Stromal cell of bone marrow (primary cell): ENCODE results near the gene TESK2.
A peak's percentile ranks its signal among the peaks of the same experiment; 100 is the strongest.
"Not testable (repeated sequence)": the region's sequence is repeated elsewhere in the genome, so short reads cannot be mapped to it uniquely, and the experiment has no call there.

Experiments used
- DNase-seq: peaks from one replicate; pipeline ENCODE4 v3.0.0-alpha.2; 2012; ENCODE audit warnings: low read depth

TESK2 gene

GRCh38 chr1:45490626-45491486 lies at the start of gene TESK2:
TSS of gene TESK2 (minus strand) at chr1:45491163. CDS start at chr1:45457785, 33,378 bp downstream.
- DNase-seq, result peak; percentile 99

GRCh38 chr1:45536886-45537285 lies 45.9 kb upstream of the TESK2 start:
- no peak for DNase-seq

GRCh38 chr1:45535988-45536766 lies 45.2 kb upstream of the TESK2 start:
- no peak for DNase-seq

- no peak for DNase-seq
These were observed 40.9 kb upstream of the TESK2 start for GRCh38 chr1:45531873-45532272.

GRCh38 chr1:45530632-45531135 lies 39.7 kb upstream of the TESK2 start:
- DNase-seq, result no peak

- DNase-seq, result no peak
These were observed 35.2 kb upstream of the TESK2 start for GRCh38 chr1:45526135-45526644.

GRCh38 chr1:45523975-45524374 lies 33.0 kb upstream of the TESK2 start:
- not testable (repeated sequence) for DNase-seq

GRCh38 chr1:45523516-45523915 lies 32.6 kb upstream of the TESK2 start:
- not testable (repeated sequence) for DNase-seq

GRCh38 chr1:45522324-45523104 lies 31.6 kb upstream of the TESK2 start:
- peak; percentile 41 for DNase-seq

GRCh38 chr1:45521413-45522323 lies 30.7 kb upstream of the TESK2 start, which contains the start of gene PRDX1:
TSS of gene PRDX1 (minus strand) at chr1:45521884. CDS start at chr1:45519043, 2,841 bp downstream.
- peak; percentile 91 for DNase-seq

- DNase-seq, result not testable (repeated sequence)
These were observed 28.8 kb upstream of the TESK2 start for GRCh38 chr1:45519774-45520173.

- no peak for DNase-seq
These were observed 27.9 kb upstream of the TESK2 start for GRCh38 chr1:45518910-45519309.

- not testable (repeated sequence) for DNase-seq
These were observed 27.4 kb upstream of the TESK2 start for GRCh38 chr1:45518366-45518765.

GRCh38 chr1:45516465-45516864 lies 25.5 kb upstream of the TESK2 start:
- no peak for DNase-seq

GRCh38 chr1:45516036-45516435 lies 25.1 kb upstream of the TESK2 start:
- DNase-seq, result no peak

- DNase-seq, result not testable (repeated sequence)
These were observed 22.7 kb upstream of the TESK2 start for GRCh38 chr1:45513532-45514260.

- no peak for DNase-seq
These were observed 21.7 kb upstream of the TESK2 start for GRCh38 chr1:45512641-45513054.

- DNase-seq, result no peak
These were observed 20.1 kb upstream of the TESK2 start for GRCh38 chr1:45510972-45511527.
